Ascending aorta (tissue), 2 donors: ENCODE results near the gene ARID2. TPM values are rescaled to one million over a fixed set of nuclear protein-coding genes. Genes with fewer than 3 reads are reported as not detected.

Source experiments
- DNase-seq, 2 donors: peaks; one replicate each; pipeline ENCODE4 v3.0.0-alpha.2; 2019; ENCODE audit warnings: low spot score in 2 of 2
- H3K27ac ChIP-seq, 2 donors: fragments of 200-600 bp; sonication (generic); one replicate each; pipeline ENCODE4 v1.5.1; 2016 to 2017; ENCODE audit warnings: mild to moderate bottlenecking in 1 of 2
- H3K27me3 ChIP-seq: fragments of 200-600 bp; sonication (generic); one replicate; pipeline ENCODE4 v1.5.1; 2017
- H3K36me3 ChIP-seq, 2 donors: fragments of 200-600 bp; sonication (generic); one replicate each; pipeline ENCODE4 v1.5.1; 2016
- H3K4me1 ChIP-seq, 2 donors: fragments of 200-600 bp; sonication (generic); one replicate each; pipeline ENCODE4 v1.5.1; 2016 to 2017; ENCODE audit warnings: mild to moderate bottlenecking in 1 of 2
- H3K4me3 ChIP-seq, 2 donors: fragments of 200-600 bp; sonication (generic); one replicate each; pipeline ENCODE4 v1.5.1; 2016 to 2017; ENCODE audit warnings: mild to moderate bottlenecking in 1 of 2
- H3K9me3 ChIP-seq, 2 donors: fragments of 200-600 bp; sonication (generic); one replicate each; pipeline ENCODE4 v1.5.1; 2016
- intact Hi-C: fragments of 100-400 bp; cut with DNase I; formaldehyde crosslinking; loops from one replicate; pipeline ENCODE4 v1.15.1; 2023
- total RNA-seq: library from RNA; depleted of rRNA; stranded (reverse); fragments of >200 nt; gene quantifications from one replicate; pipeline ENCODE4 v1.1.0, GENCODE V29; 2016
- TF ChIP-seq, protein P1 (sequence below), 3 experiments: fragments of 200-600 bp in 2 of 3; fragments of 450-650 bp in 1 of 3; sonication (generic) in 2 of 3; IDR thresholded peaks; one replicate each; pipeline ENCODE4 v1.5.1; 2016 to 2019; ENCODE audit warnings: antibody characterized with exemption in 3 of 3, mild to moderate bottlenecking in 1 of 3, moderate library complexity in 1 of 3

The ARID2 gene
- total RNA-seq, 1 donor from 2014 or later: 18.4 TPM

DNA sequence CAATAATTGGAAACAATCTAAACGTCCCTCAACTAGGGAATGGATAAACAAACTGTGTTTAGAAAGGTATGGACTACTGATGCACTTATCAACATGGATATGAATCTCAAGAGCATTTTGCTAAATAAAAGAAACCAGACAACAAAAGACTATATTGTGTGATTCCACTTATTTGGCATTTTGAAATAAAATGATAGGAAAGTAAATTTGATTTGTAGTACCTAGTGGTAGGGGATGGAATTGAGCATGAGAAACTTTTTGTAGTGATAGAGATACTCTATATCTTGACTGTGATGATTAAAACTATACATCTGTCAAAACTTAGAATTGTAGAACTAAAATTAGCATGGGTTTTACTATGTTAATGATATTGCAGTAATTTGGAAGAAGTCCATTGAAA is 87.1 kb downstream of the ARID2 start:
- no peak for DNase-seq

DNA sequence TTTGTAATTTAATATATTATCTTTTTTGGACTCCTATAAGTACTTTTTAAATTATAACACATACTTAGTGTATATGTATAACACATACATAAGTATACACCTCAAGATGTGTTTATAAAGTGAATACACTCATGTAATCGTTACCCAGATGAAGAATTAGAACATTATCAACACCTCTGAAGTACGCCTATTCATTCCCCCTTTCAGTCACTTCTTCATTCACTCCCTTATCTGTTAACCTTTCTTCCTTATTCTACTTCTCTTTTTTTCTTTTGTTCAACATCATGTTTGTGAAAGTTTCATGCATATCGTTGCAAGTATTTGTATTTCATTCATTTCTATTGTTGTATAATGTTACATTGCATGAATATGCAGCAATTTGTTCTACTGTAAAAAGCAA is 98.5 kb downstream of the ARID2 start:
- peaks cover 0 to 11% of the 10 kb centered on the region in 2 donors for H3K36me3 ChIP-seq
- H3K27me3 ChIP-seq: no peaks in the 10 kb centered on the region
- TF ChIP-seq, protein P1, sequence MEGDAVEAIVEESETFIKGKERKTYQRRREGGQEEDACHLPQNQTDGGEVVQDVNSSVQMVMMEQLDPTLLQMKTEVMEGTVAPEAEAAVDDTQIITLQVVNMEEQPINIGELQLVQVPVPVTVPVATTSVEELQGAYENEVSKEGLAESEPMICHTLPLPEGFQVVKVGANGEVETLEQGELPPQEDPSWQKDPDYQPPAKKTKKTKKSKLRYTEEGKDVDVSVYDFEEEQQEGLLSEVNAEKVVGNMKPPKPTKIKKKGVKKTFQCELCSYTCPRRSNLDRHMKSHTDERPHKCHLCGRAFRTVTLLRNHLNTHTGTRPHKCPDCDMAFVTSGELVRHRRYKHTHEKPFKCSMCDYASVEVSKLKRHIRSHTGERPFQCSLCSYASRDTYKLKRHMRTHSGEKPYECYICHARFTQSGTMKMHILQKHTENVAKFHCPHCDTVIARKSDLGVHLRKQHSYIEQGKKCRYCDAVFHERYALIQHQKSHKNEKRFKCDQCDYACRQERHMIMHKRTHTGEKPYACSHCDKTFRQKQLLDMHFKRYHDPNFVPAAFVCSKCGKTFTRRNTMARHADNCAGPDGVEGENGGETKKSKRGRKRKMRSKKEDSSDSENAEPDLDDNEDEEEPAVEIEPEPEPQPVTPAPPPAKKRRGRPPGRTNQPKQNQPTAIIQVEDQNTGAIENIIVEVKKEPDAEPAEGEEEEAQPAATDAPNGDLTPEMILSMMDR (IDR thresholded peaks at IDR 0.05): no peak
- H3K4me1 ChIP-seq: no peaks in the 10 kb centered on the region
- intact Hi-C loops: no loop called here
- H3K4me3 ChIP-seq: no peak overlapping the region
- no peak overlapping the region for H3K27ac ChIP-seq
- no peak for DNase-seq
- no peaks in the 10 kb centered on the region for H3K9me3 ChIP-seq

More for the DNA sequence above, 87.1 kb downstream of the ARID2 start:
- Histone ChIP-seq H3K27ac (no peak overlapping the region), H3K4me1 (no peaks in the 10 kb centered on the region), H3K9me3 (no peaks in the 10 kb centered on the region), H3K27me3 (no peaks in the 10 kb centered on the region), H3K36me3 (peaks cover 1 to 10% of the 10 kb centered on the region in 2 donors), H3K4me3 (no peak overlapping the region)
- TF ChIP-seq, protein P1 (IDR thresholded peaks at IDR 0.05): no peak
- intact Hi-C loops: no loop called here

DNA sequence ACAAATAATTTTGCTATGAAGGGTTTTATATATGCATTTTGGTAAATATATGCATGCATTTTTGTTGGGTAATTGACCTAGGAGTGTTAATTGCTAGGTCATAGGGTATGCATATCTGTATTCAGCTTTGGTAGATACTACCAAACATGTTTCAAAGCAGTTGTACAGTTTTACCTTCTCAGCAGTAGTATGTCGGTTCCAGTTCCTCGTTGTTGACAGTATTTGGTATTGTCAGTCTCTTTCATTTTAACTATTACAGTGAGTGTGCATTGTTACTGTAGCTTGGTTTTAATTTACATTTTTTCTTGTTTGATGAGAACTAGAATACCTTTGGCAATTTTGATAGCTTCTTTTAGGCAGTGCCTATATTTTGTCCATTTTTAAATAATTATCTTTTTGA is 98.9 kb downstream of the ARID2 start:
- Histone ChIP-seq H3K27ac (no peak overlapping the region), H3K27me3 (no peaks in the 10 kb centered on the region), H3K36me3 (peaks cover 0 to 7% of the 10 kb centered on the region in 2 donors), H3K4me3 (no peak overlapping the region), H3K9me3 (no peaks in the 10 kb centered on the region), H3K4me1 (no peaks in the 10 kb centered on the region)
- DNase-seq: no peak
- intact Hi-C loops: no loop called here
- TF ChIP-seq, protein P1 (IDR thresholded peaks at IDR 0.05): no peak

DNA sequence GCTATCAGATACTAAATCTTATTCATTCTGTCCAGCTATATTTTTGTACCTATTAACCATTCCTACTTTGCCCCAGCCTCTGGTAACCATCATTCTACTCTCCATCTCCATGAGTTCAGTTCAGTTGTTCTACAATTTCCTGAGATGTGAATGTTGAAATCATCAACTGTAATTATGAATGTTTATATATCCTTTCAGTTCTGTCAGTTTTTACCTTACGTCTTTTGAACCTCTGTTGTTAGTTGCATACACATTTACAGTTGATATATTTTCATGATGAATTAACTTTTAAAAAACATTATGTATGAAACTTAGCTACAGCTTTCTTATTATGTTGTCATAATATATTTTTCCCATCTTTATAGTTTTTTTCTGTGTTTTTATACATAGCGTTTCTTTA is 102.1 kb downstream of the ARID2 start:
- H3K4me3 ChIP-seq: no peak overlapping the region
- peaks cover 5 to 7% of the 10 kb centered on the region in 2 donors for H3K36me3 ChIP-seq
- H3K4me1 ChIP-seq: no peaks in the 10 kb centered on the region
- no peak overlapping the region for H3K27ac ChIP-seq
- H3K27me3 ChIP-seq: no peaks in the 10 kb centered on the region
- no peak for DNase-seq
- TF ChIP-seq, protein P1 (IDR thresholded peaks at IDR 0.05): no peak
- intact Hi-C loops: loop anchor here (5.0 kb wide), 1 partner anchor 69 kb away; no protein-coding TSS in a partner anchor
- H3K9me3 ChIP-seq: peaks cover 0 to 4% of the 10 kb centered on the region in 2 donors

DNA sequence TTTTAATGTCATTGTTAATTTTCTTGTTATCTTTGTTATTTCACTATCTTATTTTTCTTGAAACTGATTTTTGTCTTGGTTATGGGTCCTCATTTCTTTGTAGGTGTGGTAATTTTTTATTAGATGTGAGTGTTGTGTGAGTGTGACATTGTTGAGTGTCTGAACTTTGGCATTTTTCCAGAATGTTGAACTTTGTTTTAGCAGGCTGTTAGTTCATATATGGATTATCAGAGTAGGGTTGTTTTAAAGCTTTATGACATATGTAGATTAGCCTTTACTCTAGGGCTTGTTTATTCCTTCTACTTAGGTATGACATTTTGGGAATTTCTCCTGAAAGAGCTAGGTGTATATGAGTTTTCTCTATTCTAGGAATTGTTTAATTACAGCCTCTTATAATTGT is 103.9 kb downstream of the ARID2 start:
- no peaks in the 10 kb centered on the region for H3K27me3 ChIP-seq
- intact Hi-C loops: loop anchor here (5.0 kb wide), 1 partner anchor 71 kb away; no protein-coding TSS in a partner anchor
- H3K36me3 ChIP-seq: peaks cover 15 to 19% of the 10 kb centered on the region in 2 donors
- H3K27ac ChIP-seq: no peak overlapping the region
- no peak for DNase-seq
- peaks cover 0 to 4% of the 10 kb centered on the region in 2 donors for H3K9me3 ChIP-seq
- H3K4me3 ChIP-seq: no peak overlapping the region
- no peaks in the 10 kb centered on the region for H3K4me1 ChIP-seq
- TF ChIP-seq, protein P1 (IDR thresholded peaks at IDR 0.05): no peak

DNA sequence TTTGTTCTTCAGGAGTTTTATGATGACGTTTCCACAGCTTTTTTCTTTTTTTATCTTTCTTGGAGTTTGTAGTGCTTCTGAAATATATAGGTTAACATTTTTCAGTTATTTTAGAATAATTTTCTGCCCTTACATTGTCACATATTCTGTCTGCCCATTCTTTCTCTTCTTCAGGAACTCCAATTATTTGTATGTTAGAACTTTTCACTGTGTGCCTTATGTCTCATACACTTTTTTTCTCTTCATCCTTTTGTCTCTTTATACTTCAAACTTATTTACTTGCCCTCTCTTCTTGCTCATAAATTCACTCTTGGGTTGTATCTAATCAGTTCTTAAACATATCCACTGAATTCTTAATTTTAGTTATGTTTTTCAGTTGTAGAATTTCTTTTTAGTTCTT is 105.3 kb downstream of the ARID2 start:
- Histone ChIP-seq H3K27ac (no peak overlapping the region), H3K27me3 (no peaks in the 10 kb centered on the region), H3K9me3 (peaks cover 0 to 4% of the 10 kb centered on the region in 2 donors), H3K4me1 (no peaks in the 10 kb centered on the region), H3K4me3 (no peak overlapping the region), H3K36me3 (peaks cover 20 to 31% of the 10 kb centered on the region in 2 donors)
- TF ChIP-seq, protein P1 (IDR thresholded peaks at IDR 0.05): no peak
- intact Hi-C loops: loop anchor here (5.0 kb wide), 1 partner anchor 73 kb away; no protein-coding TSS in a partner anchor
- no peak for DNase-seq
